Activated T-cell treated with anti-CD3 and anti-CD28 coated beads, Interleukin-2, amount 50 U/mL, for 24 hours (primary cell): ENCODE results near the gene NPAS1.

Source experiments
- DNase-seq: peaks from one replicate; pipeline ENCODE4 v3.0.0-alpha.2; 2020
- H3K27ac Mint-ChIP-seq: 2 replicates; pipeline ENCODE4 v1.8.0; 2020; ENCODE audit warnings: mild to moderate bottlenecking, mixed read lengths
- H3K27me3 Mint-ChIP-seq: 2 replicates; pipeline ENCODE4 v1.8.0; 2020; ENCODE audit warnings: mixed read lengths
- H3K36me3 Mint-ChIP-seq: 2 replicates; pipeline ENCODE4 v1.8.0; 2020; ENCODE audit warnings: low read depth, mixed read lengths
- H3K4me1 Mint-ChIP-seq: 2 replicates; pipeline ENCODE4 v1.8.0; 2020; ENCODE audit warnings: low read depth, mixed read lengths
- H3K4me3 Mint-ChIP-seq: 2 replicates; pipeline ENCODE4 v1.8.0; 2020; ENCODE audit warnings: mild to moderate bottlenecking, moderate library complexity, mixed read lengths
- H3K9me3 Mint-ChIP-seq: 2 replicates; pipeline ENCODE4 v1.8.0; 2020; ENCODE audit warnings: mixed read lengths

Gene NPAS1

GRCh38 chr19:47019431-47020041 is at the start of gene NPAS1:
Gene NPAS1 (plus strand): TSS chr19:47019837. CDS start chr19:47021048, 1,211 bp downstream.
- Mint-ChIP-seq H3K27me3 (peaks cover 50% of the 10 kb centered on the region), H3K9me3 (no peaks in the 10 kb centered on the region), H3K4me1 (peaks cover 12% of the 10 kb centered on the region), H3K4me3 (no peak within 1 kb of the TSS), H3K27ac (no peak within 1 kb of the TSS), H3K36me3 (no peaks in the 10 kb centered on the region)
- peak; percentile 48 for DNase-seq

- Mint-ChIP-seq H3K9me3 (no peaks in the 10 kb centered on the region), H3K4me3 (no peak overlapping the region), H3K27me3 (no peaks in the 10 kb centered on the region), H3K36me3 (peaks cover 16% of the 10 kb centered on the region), H3K4me1 (peaks cover 19% of the 10 kb centered on the region), H3K27ac (no peak overlapping the region)
- DNase-seq: no peak
Measured at GRCh38 chr19:46970815-46971214, 48.8 kb upstream of the NPAS1 start.

GRCh38 chr19:46972311-46972710 is 47.3 kb upstream of the NPAS1 start:
- DNase-seq: no peak
- peaks cover 14% of the 10 kb centered on the region for H3K4me1 Mint-ChIP-seq
- no peak overlapping the region for H3K27ac Mint-ChIP-seq
- H3K27me3 Mint-ChIP-seq: no peaks in the 10 kb centered on the region
- peaks cover 14% of the 10 kb centered on the region for H3K36me3 Mint-ChIP-seq
- no peaks in the 10 kb centered on the region for H3K9me3 Mint-ChIP-seq
- H3K4me3 Mint-ChIP-seq: no peak overlapping the region

GRCh38 chr19:46974181-46974580 is 45.5 kb upstream of the NPAS1 start:
- Mint-ChIP-seq H3K9me3 (no peaks in the 10 kb centered on the region), H3K36me3 (peaks cover 13% of the 10 kb centered on the region), H3K4me1 (peaks cover 11% of the 10 kb centered on the region), H3K27me3 (no peaks in the 10 kb centered on the region), H3K27ac (no peak overlapping the region), H3K4me3 (no peak overlapping the region)
- no peak for DNase-seq

GRCh38 chr19:46975011-46975924 is 44.4 kb upstream of the NPAS1 start:
- Mint-ChIP-seq H3K9me3 (no peaks in the 10 kb centered on the region), H3K4me1 (peaks cover 18% of the 10 kb centered on the region)

GRCh38 chr19:46975925-46976782 is 43.5 kb upstream of the NPAS1 start:
- Mint-ChIP-seq H3K27me3 (no peaks in the 10 kb centered on the region), H3K4me1 (peaks cover 27% of the 10 kb centered on the region), H3K27ac (no peak overlapping the region), H3K9me3 (no peaks in the 10 kb centered on the region), H3K36me3 (peaks cover 5% of the 10 kb centered on the region), H3K4me3 (no peak overlapping the region)
- no peak for DNase-seq

More at GRCh38 chr19:46975011-46975924, 44.4 kb upstream of the NPAS1 start:
- H3K36me3 Mint-ChIP-seq: peaks cover 7% of the 10 kb centered on the region
- H3K4me3 Mint-ChIP-seq: no peak overlapping the region
- no peaks in the 10 kb centered on the region for H3K27me3 Mint-ChIP-seq
- no peak for DNase-seq
- no peak overlapping the region for H3K27ac Mint-ChIP-seq

GRCh38 chr19:46976845-46977320 is 42.8 kb upstream of the NPAS1 start:
- DNase-seq: no peak
- Mint-ChIP-seq H3K36me3 (peaks cover 5% of the 10 kb centered on the region), H3K4me3 (no peak overlapping the region), H3K9me3 (no peaks in the 10 kb centered on the region), H3K27ac (no peak overlapping the region), H3K27me3 (no peaks in the 10 kb centered on the region), H3K4me1 (peaks cover 31% of the 10 kb centered on the region)

GRCh38 chr19:46977548-46977947 is 42.1 kb upstream of the NPAS1 start:
- Mint-ChIP-seq H3K27me3 (no peaks in the 10 kb centered on the region), H3K4me1 (peaks cover 31% of the 10 kb centered on the region), H3K27ac (no peak overlapping the region), H3K36me3 (peaks cover 4% of the 10 kb centered on the region), H3K9me3 (no peaks in the 10 kb centered on the region), H3K4me3 (no peak overlapping the region)
- no peak for DNase-seq

- H3K4me1 Mint-ChIP-seq: peaks cover 31% of the 10 kb centered on the region
- H3K9me3 Mint-ChIP-seq: no peaks in the 10 kb centered on the region
- H3K27ac Mint-ChIP-seq: peak overlapping the region; percentile 59
- no peak overlapping the region for H3K4me3 Mint-ChIP-seq
- peaks cover 5% of the 10 kb centered on the region for H3K36me3 Mint-ChIP-seq
- DNase-seq: no peak
- no peaks in the 10 kb centered on the region for H3K27me3 Mint-ChIP-seq
Measured at GRCh38 chr19:46978171-46978869, 41.3 kb upstream of the NPAS1 start.

- Mint-ChIP-seq H3K36me3 (peaks cover 5% of the 10 kb centered on the region), H3K9me3 (no peaks in the 10 kb centered on the region), H3K4me3 (no peak overlapping the region), H3K27ac (no peak overlapping the region), H3K27me3 (no peaks in the 10 kb centered on the region), H3K4me1 (peaks cover 31% of the 10 kb centered on the region)
- DNase-seq: no peak
Measured at GRCh38 chr19:46979126-46980105, 40.2 kb upstream of the NPAS1 start.

GRCh38 chr19:46980761-46981160 is 38.9 kb upstream of the NPAS1 start:
- DNase-seq: no peak
- H3K4me3 Mint-ChIP-seq: no peak overlapping the region
- H3K27me3 Mint-ChIP-seq: no peaks in the 10 kb centered on the region
- H3K4me1 Mint-ChIP-seq: peaks cover 31% of the 10 kb centered on the region
- H3K9me3 Mint-ChIP-seq: no peaks in the 10 kb centered on the region
- peaks cover 5% of the 10 kb centered on the region for H3K36me3 Mint-ChIP-seq
- H3K27ac Mint-ChIP-seq: peak overlapping the region; percentile 47

- Mint-ChIP-seq H3K27me3 (no peaks in the 10 kb centered on the region), H3K36me3 (peaks cover 5% of the 10 kb centered on the region), H3K4me1 (peaks cover 31% of the 10 kb centered on the region), H3K4me3 (no peak overlapping the region), H3K9me3 (no peaks in the 10 kb centered on the region), H3K27ac (peak overlapping the region; percentile 47)
- no peak for DNase-seq
Measured at GRCh38 chr19:46981286-46981945, 38.2 kb upstream of the NPAS1 start.
